AG10803 (cell line): ENCODE measurements around the gene CACNA2D1.

Source experiments
- DNase-seq: peaks from one replicate; pipeline ENCODE4 v3.0.0; 2010; ENCODE audit warnings: low read depth
- H3K4me3 ChIP-seq: 2 replicates; pipeline ENCODE4 v1.5.1; 2011; ENCODE audit warnings: mild to moderate bottlenecking, low read length, control low read depth
- TF ChIP-seq, protein P1 (sequence below): conservative IDR thresholded peaks from 2 replicates; pipeline ENCODE4 v1.5.1; 2011; ENCODE audit warnings: mild to moderate bottlenecking, low read length, control low read depth, inconsistent platforms

CACNA2D1 gene

DNA sequence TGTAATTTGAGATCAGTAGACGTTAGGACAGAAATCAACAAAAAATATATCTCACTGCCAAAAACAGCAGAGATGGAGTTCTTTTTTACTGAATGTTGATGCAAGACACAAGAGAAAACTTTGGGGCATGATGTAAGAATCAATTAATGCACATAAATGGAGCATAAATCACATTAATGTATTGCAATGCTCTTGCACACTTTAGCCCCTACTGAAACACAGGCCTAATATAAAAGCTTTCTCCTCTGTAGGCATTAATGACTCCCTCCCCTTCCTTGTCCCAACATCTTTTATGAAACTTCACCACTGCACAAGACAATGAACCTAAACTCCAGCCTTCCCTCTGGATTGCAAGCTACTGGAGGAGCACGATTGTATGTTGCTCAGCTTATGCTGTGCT, 58.8 kb downstream of the CACNA2D1 start:
- no peak for DNase-seq
- TF ChIP-seq, protein P1, sequence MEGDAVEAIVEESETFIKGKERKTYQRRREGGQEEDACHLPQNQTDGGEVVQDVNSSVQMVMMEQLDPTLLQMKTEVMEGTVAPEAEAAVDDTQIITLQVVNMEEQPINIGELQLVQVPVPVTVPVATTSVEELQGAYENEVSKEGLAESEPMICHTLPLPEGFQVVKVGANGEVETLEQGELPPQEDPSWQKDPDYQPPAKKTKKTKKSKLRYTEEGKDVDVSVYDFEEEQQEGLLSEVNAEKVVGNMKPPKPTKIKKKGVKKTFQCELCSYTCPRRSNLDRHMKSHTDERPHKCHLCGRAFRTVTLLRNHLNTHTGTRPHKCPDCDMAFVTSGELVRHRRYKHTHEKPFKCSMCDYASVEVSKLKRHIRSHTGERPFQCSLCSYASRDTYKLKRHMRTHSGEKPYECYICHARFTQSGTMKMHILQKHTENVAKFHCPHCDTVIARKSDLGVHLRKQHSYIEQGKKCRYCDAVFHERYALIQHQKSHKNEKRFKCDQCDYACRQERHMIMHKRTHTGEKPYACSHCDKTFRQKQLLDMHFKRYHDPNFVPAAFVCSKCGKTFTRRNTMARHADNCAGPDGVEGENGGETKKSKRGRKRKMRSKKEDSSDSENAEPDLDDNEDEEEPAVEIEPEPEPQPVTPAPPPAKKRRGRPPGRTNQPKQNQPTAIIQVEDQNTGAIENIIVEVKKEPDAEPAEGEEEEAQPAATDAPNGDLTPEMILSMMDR: no peak
- H3K4me3 ChIP-seq: no peak overlapping the region

DNA sequence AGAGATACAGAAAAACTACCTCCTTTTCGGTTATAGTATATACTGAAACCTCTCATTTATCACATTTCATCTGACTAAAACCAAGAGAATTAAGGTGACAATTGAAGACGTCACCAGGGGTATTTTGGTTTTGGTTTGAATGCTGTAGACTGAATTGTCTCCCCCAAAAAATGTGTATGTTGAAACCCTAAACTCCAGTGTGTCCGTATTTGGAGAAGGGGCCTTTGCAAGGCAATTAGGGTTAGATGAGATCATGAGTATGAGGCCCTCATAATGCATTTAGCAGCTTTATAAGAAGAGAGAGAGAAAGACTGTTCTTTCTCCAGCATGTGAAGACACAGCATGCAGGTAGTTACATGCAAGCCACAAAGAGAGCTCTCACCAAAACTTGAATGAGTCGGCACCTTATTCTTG, 59.5 kb downstream of the CACNA2D1 start:
- DNase-seq: no peak
- TF ChIP-seq, protein P1: no peak
- no peak overlapping the region for H3K4me3 ChIP-seq

- no peak for DNase-seq
- no peak overlapping the region for H3K4me3 ChIP-seq
- TF ChIP-seq, protein P1: no peak
These were observed 61.3 kb downstream of the CACNA2D1 start for GRCh38 chr7:82382276-82382675.

- TF ChIP-seq, protein P1: no peak
- DNase-seq: no peak
- no peak overlapping the region for H3K4me3 ChIP-seq
These were observed 66.8 kb downstream of the CACNA2D1 start for GRCh38 chr7:82376739-82377138.

GRCh38 chr7:82375713-82376112, 67.9 kb downstream of the CACNA2D1 start:
- no peak overlapping the region for H3K4me3 ChIP-seq
- no peak for DNase-seq
- TF ChIP-seq, protein P1: no peak

DNA sequence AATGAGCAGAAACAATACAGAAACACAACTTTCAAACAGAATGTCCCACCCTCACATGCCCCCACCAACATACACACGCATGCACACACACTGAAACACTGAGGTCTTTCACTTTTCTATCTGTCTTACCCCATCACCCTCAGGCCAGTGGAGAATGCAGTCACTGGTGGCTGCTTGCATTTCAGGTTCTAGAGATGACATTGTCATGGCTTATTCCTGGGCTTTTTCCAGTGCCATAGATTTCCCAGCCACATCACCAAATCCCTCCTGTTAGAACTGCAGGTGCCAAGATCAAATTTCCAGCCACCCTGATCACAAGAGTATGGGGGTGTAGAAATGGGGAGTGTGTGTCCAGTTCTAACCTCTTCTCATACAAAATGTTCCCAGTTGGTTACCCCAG, 68.4 kb downstream of the CACNA2D1 start:
- no peak overlapping the region for H3K4me3 ChIP-seq
- TF ChIP-seq, protein P1: no peak
- DNase-seq: no peak

DNA sequence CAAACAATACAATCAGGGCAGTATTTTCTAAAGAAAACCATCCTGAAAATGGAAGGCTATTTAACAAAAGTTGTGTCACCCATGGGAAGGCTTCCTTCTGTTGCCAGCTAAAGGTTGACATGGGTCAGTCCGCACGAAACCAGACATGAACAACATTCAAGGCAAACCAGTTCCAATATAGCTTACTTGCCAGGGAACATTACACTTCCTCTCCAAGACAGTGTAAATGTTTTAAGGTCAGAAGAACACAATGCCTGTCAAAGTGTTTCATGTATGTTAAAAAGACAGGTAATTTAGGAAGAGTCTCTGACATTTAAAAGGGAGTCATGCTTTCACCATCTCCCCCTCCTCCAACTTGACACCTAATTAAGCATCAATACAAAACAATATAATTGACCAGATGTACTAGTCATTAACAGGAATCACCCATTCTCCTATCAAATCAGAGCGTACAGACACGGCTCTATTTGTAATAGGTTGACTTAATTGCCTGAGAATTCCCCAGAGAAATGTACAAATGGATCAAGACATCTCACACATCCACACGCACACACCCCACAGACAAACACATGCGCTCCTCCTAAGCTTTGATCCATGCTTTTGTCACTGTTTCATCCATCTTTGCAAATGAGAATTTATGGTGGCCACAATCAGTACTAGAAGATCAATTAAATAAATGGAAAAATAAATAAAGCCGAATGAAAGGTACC, 69.5 kb downstream of the CACNA2D1 start:
- TF ChIP-seq, protein P1: no peak
- no peak overlapping the region for H3K4me3 ChIP-seq
- no peak for DNase-seq
